HG03457 (cell line): Measurements from ENCODE around the gene ATRN.
"Not testable (repeated sequence)": the region's sequence is repeated elsewhere in the genome, so short reads cannot be mapped to it uniquely, and the experiment has no call there.

Source experiments
- ATAC-seq: cut with Tn5 transposase; IDR thresholded peaks from one replicate; pipeline ENCODE4 v1.9.1; 2021; ENCODE audit warnings: moderate number of reproducible peaks; ENCODE audit not compliant: unreplicated experiment

The ATRN gene

GRCh38 chr20:3470627-3471396 is at the start of gene ATRN:
TSS of gene ATRN (plus strand) at chr20:3471018. CDS start at chr20:3471108, 90 bp downstream.
- ATAC-seq, result peak; percentile 67

DNA sequence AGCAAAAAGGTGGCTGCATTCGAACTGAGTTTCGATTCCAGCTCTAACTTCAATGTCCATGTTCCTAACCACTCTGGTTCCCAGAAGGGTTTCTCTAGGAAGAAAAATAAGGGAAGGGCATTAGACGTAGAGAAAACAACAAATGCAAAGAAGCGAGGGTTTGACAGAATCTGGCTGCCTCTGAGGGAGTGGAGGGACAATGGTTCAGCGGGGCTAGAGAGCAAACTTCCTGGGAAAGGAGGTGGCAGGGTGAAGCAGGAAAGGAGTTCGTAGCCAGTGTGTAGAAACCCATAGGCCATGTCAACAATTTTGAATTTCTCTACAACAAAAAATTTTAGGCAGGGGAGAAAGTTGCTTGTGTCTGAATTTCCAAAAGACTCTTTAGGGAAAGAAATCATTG is 48.8 kb upstream of the ATRN start:
- no peak for ATAC-seq

DNA sequence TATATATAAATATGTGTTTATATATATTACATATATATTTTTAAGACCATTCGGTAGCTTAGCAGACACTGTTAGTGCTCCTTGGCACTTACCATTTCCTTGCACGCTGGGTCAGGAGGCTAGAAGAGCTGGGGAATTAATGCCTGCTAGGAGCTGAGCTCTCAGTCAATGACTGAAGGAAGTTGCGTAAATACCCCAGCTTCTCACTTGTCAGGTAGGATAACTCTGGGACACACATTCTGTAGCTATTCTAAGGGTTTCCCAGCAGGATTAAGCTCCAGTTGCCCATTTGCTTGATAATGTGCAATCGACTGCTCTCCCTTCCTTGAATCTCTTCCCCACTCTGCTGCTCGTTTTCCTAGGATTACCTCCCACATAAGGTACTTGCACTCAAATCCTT is 47.7 kb upstream of the ATRN start:
- no peak for ATAC-seq

- ATAC-seq, result not testable (repeated sequence)
These were observed 44.1 kb upstream of the ATRN start for GRCh38 chr20:3426766-3427165.

- peak; percentile 52 for ATAC-seq
These were observed 40.3 kb upstream of the ATRN start for GRCh38 chr20:3430376-3431069.

GRCh38 chr20:3431109-3431508 is 39.7 kb upstream of the ATRN start:
- no peak for ATAC-seq

GRCh38 chr20:3432844-3433243 is 38.0 kb upstream of the ATRN start:
- ATAC-seq, result no peak

DNA sequence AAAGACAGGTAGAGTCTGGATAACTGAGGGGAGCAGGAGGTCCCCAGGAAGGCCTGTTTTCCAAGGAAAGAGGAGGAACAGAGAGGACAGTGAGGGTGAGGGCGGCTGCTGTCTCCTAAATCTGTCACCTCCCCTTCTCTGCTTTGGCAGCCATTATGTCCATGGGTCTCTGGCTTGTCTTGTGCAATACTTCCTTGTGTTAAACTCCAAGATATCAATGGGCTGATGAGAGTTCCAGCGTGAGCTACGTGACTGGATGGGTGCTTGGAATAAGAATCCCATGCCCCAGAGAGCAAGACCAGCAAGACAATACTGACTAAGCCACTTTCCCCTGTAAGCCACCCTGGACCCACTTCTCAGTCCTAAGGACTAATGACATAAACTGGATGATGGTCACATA is 37.1 kb upstream of the ATRN start:
- no peak for ATAC-seq

DNA sequence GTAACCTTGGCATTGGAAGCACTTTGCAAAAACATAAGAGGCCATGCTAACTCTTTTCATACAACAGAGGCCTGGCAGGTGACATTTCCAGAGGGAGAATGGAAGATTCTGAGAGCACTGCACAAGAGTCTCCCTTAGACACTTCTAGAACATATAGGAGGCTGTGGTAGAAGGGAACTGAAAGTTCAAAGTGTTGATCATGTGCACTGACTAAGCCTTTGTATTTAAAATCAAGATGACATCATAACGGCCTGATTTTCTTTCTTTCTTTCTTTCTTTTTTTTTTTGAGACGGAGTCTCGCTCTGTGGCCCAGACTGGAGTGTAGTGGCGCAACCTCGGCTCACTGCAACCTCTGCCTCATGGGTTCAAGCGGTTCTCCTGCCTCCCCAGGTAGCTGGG is 36.6 kb upstream of the ATRN start:
- ATAC-seq, result no peak

DNA sequence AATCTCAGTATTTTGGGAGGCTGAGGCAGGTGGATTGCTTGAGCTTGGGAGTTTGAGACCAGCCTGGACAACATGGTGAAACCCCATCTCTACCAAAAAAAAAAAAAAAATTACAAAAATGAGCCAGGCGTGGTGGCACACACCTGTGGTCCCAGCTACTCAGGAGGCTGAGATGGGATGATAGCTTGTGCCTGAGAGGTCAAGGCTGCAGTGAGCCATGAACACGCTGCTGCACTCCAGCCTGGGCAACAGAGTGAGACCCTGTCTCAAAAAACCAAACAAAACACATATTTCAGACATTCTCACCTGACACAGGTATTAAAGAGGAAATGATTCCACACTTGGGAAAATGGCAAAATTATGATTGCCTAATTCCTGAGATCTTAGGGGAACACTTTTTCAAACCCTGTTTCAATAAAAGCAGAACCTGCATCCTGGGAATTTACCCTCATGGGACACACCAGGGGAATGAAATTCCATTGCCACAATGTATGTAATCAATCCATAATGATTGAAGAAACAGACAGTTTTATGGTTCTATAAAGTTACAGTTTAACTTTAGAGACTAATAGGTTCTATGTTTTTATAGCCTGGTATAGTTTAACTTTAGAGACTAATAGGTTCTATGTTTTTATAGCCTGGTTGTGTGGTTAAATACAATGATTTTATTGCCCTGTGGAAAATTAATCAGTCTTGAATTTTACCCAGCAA is 33.8 kb upstream of the ATRN start:
- ATAC-seq, result no peak

- ATAC-seq, result no peak
These were observed 24.0 kb upstream of the ATRN start for GRCh38 chr20:3446779-3447178.

- ATAC-seq, result no peak
These were observed 23.5 kb upstream of the ATRN start for GRCh38 chr20:3447321-3447720.

DNA sequence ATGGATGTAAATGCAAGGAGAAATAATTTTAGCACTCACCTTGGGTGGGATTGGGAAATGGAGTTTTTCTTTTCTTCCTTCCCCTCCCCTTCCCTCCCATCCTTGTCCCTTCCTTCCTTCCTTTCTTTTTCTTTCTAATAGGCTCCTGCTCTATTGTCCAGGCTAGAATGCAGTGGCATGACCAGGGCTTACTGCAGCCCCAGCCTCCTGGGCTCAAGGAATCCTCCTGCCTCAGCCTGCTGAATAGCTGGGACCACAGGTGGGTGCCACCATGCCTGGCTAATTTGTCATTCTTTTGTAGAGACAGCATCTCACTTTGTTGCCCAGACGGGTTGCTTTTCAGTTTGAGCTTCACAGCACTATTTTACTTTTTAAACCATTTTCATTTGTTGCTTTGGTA is 21.5 kb upstream of the ATRN start:
- no peak for ATAC-seq

DNA sequence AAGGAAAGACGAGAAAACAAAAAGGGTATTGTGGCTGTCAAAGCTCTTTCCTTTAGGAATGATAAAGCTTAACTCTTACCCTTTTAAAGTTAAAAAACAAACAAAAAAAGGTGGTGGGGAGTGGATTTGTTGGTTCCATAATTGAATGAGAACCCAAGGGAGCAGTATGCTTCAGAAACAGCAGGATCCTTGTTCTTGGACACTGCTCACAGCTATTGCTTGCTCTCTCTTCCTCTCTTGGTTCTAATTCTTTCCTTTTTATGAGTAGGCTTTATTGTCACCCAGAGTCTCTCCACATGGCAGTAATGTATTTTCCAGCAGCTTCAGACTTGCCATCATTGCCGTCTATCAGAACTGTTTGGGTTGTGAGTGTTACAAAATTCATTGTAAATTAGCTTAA is 18.7 kb upstream of the ATRN start:
- ATAC-seq, result no peak

- no peak for ATAC-seq
These were observed 18.1 kb upstream of the ATRN start for GRCh38 chr20:3452690-3453089.

- no peak for ATAC-seq
These were observed 16.0 kb upstream of the ATRN start for GRCh38 chr20:3454831-3455230.

GRCh38 chr20:3456648-3457047 is 14.2 kb upstream of the ATRN start:
- no peak for ATAC-seq

DNA sequence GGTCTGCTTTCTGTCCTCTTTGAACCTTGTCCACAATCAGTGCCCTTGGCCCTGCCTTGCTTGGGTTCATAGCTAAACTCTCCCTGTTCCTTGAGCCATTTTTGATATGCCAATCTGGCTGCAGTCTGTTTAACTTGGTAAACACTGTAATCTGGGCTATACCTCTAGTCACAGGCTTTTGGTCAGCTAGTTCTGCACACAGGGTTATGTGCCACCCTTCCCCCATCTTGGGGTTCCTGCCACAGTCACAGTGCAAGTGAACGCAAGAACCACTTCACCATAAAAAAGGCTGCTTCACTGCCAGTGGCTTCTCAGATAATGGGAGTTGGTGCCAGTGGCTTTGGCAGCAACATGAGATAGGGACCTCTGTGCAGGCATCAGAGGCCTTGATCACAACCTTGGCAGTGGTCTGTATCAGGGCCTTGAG is 10.9 kb upstream of the ATRN start:
- no peak for ATAC-seq

DNA sequence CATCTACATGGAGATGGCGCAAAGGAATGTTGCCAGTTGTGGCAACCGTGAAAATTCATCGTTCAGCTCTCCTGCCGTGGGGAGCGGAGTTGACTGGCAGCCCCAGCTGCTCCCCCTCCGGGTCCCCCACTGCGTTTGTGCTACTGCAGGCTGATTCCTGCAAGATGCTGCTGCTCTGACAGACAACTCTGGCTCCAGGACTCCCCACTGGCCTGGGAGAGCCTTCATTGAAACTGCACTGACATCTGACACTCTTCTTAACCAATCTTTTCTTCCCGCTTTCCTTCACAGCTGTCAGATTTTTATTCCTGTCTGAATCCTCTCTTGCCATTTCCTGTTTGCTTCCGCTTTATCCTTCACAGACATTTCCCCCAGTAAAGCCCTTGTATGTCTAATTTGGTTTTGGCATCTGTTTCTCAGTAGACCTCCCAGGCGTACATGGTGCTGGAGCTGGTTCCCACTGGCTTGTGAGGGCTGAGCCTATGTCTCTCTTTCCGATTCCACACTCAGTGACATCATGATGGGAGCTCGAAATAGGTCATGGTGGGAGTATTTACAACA is 9.5 kb upstream of the ATRN start:
- no peak for ATAC-seq

DNA sequence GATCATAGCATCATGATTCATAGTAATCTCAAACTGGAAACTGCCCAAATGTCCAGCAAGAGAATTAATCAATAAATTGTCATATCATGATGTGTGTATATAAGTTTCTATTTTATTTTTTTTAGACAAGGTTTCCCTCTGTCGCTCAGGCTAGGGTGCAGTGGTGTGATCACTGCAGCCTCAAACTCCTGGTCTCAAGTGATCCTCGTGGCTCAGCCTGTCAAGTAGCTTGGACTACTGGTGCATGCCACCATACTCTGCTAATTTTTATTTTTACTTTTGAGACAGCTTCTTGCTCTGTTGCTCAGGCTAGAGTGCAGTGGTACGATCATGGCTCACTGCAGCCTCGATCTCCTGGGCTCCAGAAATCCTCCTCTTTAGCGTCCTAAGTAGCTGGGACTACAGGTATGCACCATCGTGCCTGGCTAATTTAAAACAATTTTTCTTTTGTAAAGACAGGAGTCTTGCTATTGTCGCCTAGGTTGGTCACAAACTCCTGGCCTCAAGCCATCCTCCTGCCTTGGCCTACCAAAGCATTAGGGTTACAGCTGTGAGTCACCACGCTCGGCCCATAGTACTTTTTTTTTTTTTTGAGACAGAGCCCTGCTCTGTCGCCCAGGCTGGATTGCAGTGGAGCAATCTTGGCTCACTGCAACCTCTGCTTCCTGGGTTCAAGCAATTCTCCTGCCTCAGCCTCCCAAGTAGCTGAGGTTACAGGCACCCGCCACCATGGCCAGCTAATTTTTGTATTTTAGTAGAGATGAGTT is 8.7 kb upstream of the ATRN start:
- ATAC-seq, result no peak

DNA sequence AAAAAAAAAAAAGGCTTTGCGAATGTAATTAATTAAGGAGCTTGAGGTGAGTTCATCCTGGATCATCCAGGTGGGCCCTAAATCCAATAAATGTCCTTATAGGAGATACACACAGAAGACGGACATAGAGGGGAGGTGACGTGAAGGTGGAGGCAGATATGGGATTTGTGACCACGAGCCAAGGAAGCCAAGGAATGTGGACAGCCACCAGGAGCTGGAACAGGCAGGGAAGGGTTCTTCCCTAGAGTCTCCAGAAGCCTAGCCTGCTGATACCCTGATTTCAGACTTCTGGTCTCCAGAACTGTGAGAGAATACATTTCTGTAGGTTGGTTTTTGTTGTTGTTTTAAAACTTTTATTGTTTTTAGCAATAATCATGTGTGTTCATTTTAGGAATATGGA is 6.7 kb upstream of the ATRN start:
- ATAC-seq, result no peak
